Urinary bladder (tissue), 4 donors: Measurements from ENCODE around the gene CMTM8. TPM values are rescaled to one million over a fixed set of nuclear protein-coding genes. Genes with fewer than 3 reads are reported as not detected.

Source experiments
- DNase-seq: peaks from one replicate; pipeline ENCODE4 v3.0.0-alpha.2; 2015; ENCODE audit errors: extremely low spot score
- H3K27ac ChIP-seq: one replicate; pipeline ENCODE4 v1.5.1; 2013; ENCODE audit warnings: low read depth, mild to moderate bottlenecking, moderate library complexity
- H3K36me3 ChIP-seq: one replicate; pipeline ENCODE4 v1.6.1; 2013; ENCODE audit warnings: mild to moderate bottlenecking, moderate library complexity; ENCODE audit not compliant: insufficient read depth
- H3K4me1 ChIP-seq: one replicate; pipeline ENCODE4 v1.6.1; 2013; ENCODE audit warnings: mild to moderate bottlenecking, moderate library complexity; ENCODE audit not compliant: insufficient read depth
- H3K4me3 ChIP-seq: one replicate; pipeline ENCODE4 v1.5.1; 2013; ENCODE audit warnings: low read depth, low read length
- WGBS: extraction: QIAGEN DNeasy Blood & Tissue Kit; methylation state at CpG from one replicate; pipeline ENCODE4 v1.1.7; 2013; 5-methylcytosine and 5-hydroxymethylcytosine counted together
- polyA plus RNA-seq: library from polyadenylated mRNA; stranded (reverse); fragments of 200-250 nt; gene quantifications from one replicate; pipeline ENCODE4 v1.2.3, GENCODE V29; 2013
- total RNA-seq: library from RNA; depleted of rRNA; stranded (reverse); fragments of >200 nt; gene quantifications from one replicate; pipeline ENCODE4 v1.2.3, GENCODE V29; 2014
- donor health status: healthy with polysubstance abuse.
- donor health status: healthy.

The CMTM8 gene
- total and polyA plus RNA-seq, 2 donors: 1.6 to 10.0 TPM

DNA sequence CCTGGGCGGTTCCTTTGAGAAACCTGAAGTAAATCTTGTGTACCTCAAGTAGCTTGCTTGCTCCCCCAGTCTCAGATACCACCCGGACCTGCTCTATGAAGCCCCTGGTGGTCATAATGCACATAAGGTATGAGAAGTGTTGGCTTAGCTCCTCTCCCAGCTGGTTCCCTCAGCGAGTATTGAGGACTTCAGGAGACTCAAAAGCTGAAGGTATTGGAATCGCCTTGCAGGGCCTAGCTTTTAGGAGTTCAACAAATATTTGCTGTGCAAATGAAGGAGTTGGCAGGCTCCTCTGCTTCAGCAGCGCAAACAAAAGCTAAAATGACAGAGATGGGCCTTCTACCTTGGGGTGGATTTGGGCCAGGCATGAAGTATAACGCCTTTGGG lies 1.7 kb downstream of the CMTM8 start:
- 80% methylated on average over 6 of the region's 6 CpGs for WGBS
- no peak for DNase-seq
- Histone ChIP-seq H3K36me3 (no peaks in the 10 kb centered on the region), H3K4me3 (no peak overlapping the region), H3K4me1 (no peaks in the 10 kb centered on the region), H3K27ac (no peak overlapping the region)

DNA sequence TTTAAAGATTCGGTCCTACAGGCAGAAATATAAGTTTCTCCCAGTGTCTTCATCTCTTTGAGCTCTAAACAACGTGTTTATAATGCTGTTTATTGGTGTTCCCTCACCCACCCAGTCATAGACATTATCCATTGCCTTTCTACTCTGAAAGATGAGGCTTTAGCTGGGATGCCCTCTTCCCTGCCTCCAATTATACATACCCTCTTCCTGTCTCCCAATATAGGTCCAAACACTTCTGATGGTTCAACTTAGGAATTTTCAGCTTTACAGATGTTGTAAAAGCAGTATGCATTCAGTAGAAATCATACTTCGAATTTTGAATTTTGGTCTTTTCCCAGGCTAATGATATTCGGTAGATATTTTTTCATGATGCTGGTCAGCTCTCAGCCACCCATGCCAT lies 2.6 kb downstream of the CMTM8 start:
- Histone ChIP-seq H3K36me3 (no peaks in the 10 kb centered on the region), H3K4me1 (no peaks in the 10 kb centered on the region), H3K27ac (no peak overlapping the region), H3K4me3 (no peak overlapping the region)
- WGBS: 96% methylated on average over 4 of the region's 4 CpGs
- no peak for DNase-seq

DNA sequence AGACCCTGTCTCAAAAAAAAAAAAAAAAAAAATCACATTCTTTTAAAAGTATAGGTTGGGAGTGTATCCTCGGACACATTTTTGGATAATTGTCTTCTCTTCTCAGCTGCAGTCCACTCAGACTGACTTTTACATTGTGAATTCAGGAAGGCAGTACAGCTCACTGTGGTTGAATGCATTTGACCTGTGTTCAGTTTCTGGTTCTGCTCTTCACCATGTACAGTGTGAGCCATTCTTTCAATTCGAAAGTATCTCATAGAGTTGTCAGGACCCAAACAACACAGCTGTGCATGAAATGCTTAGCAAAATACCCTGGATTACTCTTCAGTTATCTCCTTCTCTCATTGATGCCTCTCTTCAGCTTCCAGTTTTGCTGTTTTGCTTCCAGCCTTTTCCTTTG lies 5.0 kb downstream of the CMTM8 start:
- Histone ChIP-seq H3K4me3 (no peak overlapping the region), H3K36me3 (no peaks in the 10 kb centered on the region), H3K4me1 (no peaks in the 10 kb centered on the region), H3K27ac (no peak overlapping the region)
- 91% methylated on average over 2 of the region's 2 CpGs for WGBS
- no peak for DNase-seq

DNA sequence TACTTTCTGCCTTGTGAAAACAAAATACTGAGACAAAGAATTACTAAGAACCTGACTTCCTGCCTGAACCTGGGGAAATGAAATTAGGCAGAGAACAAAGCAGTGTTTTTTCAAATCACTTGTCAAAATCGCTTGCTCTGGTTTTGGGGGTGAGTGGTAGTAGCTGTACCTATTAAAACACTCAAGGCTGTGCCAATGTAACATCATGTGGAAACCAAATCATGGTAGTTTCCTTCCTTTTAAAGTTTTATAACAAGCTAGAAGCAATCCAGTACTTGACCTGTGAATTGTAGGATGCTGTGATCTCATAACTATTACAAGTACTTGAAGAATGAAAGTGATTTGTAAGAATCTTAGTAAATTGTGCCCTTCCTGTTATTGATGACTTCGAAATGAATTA lies 6.7 kb downstream of the CMTM8 start:
- no peaks in the 10 kb centered on the region for H3K4me1 ChIP-seq
- 78% methylated on average over 2 of the region's 2 CpGs for whole genome bisulfite sequencing
- no peak overlapping the region for H3K4me3 ChIP-seq
- no peak overlapping the region for H3K27ac ChIP-seq
- DNase-seq: no peak
- H3K36me3 ChIP-seq: no peaks in the 10 kb centered on the region

DNA sequence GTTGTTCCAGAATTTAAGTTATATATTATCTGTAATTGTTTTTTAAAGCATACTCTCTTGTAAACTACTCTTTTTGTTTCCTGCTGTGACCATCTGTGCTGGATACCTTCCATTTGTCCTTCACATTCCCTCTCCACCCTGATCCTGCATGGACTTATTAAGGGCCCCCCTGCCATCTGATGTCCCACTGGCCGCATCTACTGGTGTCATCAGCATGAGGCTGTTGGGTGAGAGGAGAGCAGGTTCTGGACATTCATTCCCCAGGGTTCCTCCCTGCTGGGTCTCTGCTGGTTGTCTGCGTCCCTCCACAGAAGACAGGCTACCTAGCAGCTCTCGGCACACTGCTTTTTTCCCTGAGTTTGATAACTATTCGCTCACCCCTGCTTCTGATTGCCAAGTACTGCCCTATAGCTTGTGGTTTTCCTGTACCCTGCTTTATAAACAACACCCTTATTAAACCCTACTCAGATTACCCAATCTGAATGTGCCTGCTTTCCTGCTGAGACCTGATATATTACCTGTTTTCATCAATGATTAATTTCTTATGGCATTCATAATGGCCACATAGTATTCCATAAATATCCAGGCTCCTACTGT lies 7.7 kb downstream of the CMTM8 start:
- Histone ChIP-seq H3K4me3 (no peak overlapping the region), H3K36me3 (no peaks in the 10 kb centered on the region), H3K4me1 (no peaks in the 10 kb centered on the region), H3K27ac (no peak overlapping the region)
- 81% methylated on average over 4 of the region's 4 CpGs for WGBS
- no peak for DNase-seq

DNA sequence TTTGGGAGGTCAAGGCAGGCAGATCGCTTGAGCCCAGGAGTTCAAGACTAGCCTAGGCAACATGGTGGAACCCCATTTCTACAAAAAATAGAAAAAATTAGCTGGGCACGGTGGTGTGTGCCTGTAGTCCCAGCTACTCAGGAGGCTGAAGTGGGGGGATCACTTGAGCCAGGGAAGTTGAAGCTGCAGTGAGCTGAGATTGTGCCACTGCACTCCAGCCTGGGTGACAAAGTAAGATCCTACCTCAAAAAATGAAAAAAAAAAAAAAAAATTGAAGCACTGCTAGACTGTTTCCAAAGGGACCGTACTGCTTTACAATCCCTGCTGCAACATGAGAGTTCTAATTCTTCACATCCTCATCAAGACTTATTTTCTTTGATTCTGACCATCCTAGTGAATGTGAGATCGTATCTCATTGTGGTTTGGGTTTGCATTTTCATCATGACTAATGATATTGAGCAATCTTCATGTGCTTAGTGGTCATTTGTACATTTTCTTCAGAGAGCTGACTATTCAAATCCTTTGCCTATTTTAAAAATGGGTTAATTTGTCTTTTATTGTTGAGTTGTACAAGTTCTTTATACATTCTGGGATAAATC lies 10.8 kb downstream of the CMTM8 start:
- Histone ChIP-seq H3K4me3 (no peak overlapping the region), H3K27ac (no peak overlapping the region), H3K4me1 (no peaks in the 10 kb centered on the region), H3K36me3 (no peaks in the 10 kb centered on the region)
- WGBS: 89% methylated on average over 4 of the region's 4 CpGs
- no peak for DNase-seq

DNA sequence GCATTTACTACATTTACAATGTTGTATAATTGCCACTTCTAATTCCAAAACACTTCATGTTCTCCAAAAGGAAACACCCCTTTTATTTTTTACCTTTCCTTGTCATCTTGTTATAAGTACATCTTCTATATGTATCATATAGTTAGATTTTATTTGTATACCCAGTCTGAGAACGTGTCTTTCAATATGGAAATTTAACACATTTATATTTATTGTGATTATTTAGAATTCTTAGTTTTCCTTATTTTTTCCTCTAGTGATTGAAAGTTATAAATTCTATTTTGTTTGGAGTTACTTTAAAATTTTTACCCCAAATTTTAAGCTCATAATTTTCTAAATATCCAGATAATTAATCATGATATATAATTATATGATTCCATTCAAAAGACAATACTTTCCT lies 15.8 kb downstream of the CMTM8 start:
- Histone ChIP-seq H3K4me3 (no peak overlapping the region), H3K27ac (no peak overlapping the region), H3K4me1 (no peaks in the 10 kb centered on the region), H3K36me3 (no peaks in the 10 kb centered on the region)
- DNase-seq: no peak
- 97% methylated on average over 1 of the region's 1 CpG for WGBS

DNA sequence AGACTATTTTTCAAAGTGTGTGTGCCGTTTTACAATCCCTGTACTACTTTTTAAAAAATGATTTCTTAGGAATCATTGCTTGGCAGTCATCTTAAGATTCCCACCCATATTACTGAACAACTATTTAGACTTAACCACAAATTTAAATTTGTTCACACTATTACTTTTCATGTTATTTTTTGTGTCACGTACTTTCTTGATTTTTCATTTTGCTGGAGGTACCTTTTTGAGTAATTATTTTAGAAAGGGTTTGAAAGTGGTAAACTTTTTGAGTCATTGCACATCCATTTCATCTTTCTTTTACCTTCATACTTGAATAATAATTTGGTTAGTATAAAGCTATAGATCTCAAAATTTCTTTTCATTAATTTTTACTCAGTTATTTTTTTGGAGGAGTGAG lies 16.9 kb downstream of the CMTM8 start:
- 84% methylated on average over 2 of the region's 2 CpGs for WGBS
- no peaks in the 10 kb centered on the region for H3K36me3 ChIP-seq
- DNase-seq: no peak

DNA sequence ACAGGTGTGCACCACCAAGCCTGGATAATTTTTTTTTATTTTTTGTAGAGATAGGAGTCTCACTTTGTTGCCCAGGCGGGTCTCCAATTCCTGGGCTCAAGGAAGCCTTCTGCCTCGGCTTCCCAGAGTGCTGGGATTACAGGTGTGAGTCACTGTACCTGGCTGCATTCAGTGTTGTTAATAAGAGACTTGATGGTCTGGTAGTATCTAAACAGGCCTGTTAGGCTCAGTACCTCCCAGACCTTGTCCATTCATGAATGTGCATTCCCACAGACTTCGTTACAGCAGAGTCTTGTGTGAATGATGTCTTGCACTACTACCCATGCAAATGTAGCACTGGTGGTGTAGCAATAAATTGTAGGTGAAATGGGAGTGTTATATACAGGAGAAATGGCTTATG lies 17.7 kb downstream of the CMTM8 start:
- H3K36me3 ChIP-seq: no peaks in the 10 kb centered on the region
- H3K4me3 ChIP-seq: no peak overlapping the region
- no peak overlapping the region for H3K27ac ChIP-seq
- no peak for DNase-seq
- no peaks in the 10 kb centered on the region for H3K4me1 ChIP-seq
- WGBS: 93% methylated on average over 3 of the region's 3 CpGs

More for the DNA sequence above, 16.9 kb downstream of the CMTM8 start:
- no peak overlapping the region for H3K27ac ChIP-seq
- H3K4me3 ChIP-seq: no peak overlapping the region
- H3K4me1 ChIP-seq: no peaks in the 10 kb centered on the region

DNA sequence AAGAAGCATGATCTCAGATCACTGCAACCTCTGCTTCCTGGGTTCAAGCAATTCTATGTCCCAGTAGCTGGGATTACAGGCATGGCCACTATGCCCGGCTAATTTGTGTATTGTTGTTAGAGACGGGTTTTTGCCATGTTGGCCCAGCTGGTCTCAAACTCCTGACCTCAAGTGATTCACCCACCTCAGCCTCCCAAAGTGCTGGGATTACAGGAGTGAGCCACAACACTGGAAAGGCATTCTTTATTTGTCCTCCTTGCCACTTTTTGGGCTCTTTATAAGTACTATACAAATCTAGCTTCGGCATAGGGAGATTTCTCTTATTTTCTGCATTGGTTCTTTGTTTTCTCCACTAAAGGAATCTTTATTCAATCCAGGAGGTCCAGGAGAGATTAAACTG lies 18.6 kb downstream of the CMTM8 start:
- Histone ChIP-seq H3K4me3 (no peak overlapping the region), H3K36me3 (no peaks in the 10 kb centered on the region), H3K27ac (no peak overlapping the region), H3K4me1 (no peaks in the 10 kb centered on the region)
- no peak for DNase-seq
- WGBS: 94% methylated on average over 3 of the region's 3 CpGs

DNA sequence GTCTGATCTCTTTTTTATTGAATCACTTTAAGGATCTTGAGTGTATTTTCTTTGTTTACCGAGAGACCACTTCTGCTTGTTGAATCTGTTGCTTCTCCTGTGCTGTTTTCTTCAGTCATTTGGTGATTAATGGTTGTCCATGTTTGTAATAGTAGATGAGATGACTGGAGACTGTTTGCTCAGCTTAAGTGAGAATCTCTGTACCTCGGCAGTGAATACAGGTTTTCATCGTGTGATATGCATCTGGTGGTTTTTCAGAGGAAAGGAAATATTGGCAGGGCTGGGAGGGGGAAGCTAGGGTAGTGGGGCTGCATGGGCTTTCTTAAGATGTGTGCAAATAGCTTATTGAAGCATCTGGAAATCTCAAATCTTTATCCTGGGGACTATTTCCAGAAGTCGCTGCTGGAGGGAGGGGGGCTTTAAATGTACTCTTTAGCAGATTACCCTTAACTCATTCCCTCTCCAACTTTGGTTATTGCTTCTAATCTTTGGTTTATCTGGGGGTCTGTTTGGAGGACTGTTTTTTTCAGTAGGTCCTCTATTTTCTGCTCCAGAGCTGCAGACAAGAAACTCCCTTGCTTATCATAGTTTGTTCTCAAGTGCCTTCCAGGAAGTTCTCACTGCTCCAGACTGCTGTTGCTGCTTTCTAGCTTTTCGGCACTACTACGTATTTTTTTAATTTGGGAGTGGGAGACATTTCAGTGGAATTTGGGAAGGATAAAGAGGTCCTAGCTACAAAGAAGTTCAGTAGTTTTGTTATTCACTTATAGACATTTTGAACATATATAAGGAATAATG lies 19.4 kb downstream of the CMTM8 start:
- no peak for DNase-seq
- Histone ChIP-seq H3K27ac (no peak overlapping the region), H3K36me3 (no peaks in the 10 kb centered on the region), H3K4me1 (no peaks in the 10 kb centered on the region), H3K4me3 (no peak overlapping the region)
- 81% methylated on average over 6 of the region's 6 CpGs for WGBS

DNA sequence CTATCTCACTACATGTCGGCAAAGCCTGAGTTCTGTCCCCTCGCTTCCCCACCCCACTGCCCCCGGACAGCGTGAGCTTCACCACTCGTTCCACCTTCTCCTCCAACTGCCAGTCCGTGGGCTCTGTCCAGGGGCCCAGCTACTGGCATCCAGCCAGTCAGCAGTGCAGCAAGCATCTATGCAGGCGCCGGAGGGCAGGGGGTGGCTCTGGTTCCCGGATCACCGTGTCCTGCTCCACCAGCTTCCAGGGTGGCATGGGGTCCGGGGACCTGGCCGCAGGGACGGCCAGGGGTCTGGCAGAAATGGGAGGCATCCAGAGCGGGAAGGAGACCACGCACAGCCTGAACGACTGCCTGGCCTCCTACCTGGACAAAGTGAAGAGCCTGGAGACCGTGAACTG lies 20.4 kb downstream of the CMTM8 start:
- Histone ChIP-seq H3K36me3 (no peaks in the 10 kb centered on the region), H3K27ac (no peak overlapping the region), H3K4me1 (no peaks in the 10 kb centered on the region), H3K4me3 (no peak overlapping the region)
- DNase-seq: no peak
- 97% methylated on average over 17 of the region's 17 CpGs for WGBS

DNA sequence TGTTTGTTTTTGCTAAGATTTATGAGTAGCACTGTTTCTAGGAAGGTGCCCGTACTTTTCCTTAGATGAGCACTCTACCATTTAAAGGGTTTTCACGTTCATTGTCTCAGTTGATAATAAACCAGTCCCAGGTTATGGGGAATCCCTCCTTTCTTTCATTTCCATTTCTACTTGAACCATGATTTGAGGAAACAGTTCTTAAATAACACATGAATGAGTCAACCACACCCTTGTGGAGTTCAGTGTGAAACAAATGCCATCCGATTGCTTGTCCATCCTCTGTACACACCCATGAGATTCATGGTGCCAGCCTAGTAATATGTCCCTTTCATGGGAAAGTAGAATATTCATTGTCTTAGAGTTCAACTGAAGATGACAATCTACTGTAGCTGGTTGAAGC lies 23.1 kb downstream of the CMTM8 start:
- Histone ChIP-seq H3K27ac (no peak overlapping the region), H3K36me3 (no peaks in the 10 kb centered on the region), H3K4me3 (no peak overlapping the region), H3K4me1 (no peaks in the 10 kb centered on the region)
- WGBS: 79% methylated on average over 3 of the region's 3 CpGs
- DNase-seq: no peak

DNA sequence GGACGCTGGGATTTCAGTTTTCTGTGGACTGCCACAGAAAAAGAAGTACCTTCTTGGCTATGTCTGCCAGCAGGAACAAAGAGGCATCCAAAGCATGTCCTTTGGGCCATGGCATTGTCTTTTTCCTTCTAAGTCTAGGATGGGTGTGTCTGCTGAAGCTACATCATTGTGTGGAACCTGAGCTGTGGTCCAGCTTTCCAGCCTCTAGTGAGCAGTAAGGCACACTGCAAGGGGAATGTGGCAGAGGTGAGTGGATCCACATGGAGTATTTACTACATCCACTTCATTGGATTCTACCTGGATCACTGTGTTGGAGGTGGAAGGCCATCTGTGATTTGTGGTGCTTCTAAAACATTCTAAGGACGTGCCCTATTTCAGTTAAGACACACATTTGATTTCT lies 23.7 kb downstream of the CMTM8 start:
- Histone ChIP-seq H3K36me3 (no peaks in the 10 kb centered on the region), H3K4me3 (no peak overlapping the region), H3K4me1 (no peaks in the 10 kb centered on the region), H3K27ac (no peak overlapping the region)
- WGBS: 92% methylated on average over 2 of the region's 2 CpGs
- DNase-seq: no peak
